NCI-H82 (cell line): Measurements from ENCODE around the gene HIC1.

Experiments
- DNase-seq: peaks from one replicate; lab custom pipeline; 2025; lab: John Stamatoyannopoulos, UW

The HIC1 gene

DNA sequence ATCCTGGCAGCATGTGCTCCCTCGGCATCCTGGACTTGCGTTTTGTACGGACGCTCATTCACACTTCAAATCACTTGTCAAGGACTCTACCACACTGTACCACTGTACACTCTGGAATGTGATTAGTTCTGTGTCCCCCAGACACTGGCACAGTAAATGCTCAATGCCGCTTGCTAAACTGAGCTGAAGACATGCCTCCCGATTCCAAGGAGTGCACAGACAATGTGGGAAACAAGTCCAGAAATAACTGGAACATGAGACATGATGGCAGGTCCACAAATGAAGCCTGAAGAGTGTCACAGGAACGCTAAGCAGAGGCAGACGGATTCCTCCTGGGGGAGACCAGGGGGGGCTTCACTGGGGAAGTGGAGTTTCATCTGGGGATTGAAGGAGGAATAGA, 22.1 kb downstream of the HIC1 start:
- DNase-seq: no peak

DNA sequence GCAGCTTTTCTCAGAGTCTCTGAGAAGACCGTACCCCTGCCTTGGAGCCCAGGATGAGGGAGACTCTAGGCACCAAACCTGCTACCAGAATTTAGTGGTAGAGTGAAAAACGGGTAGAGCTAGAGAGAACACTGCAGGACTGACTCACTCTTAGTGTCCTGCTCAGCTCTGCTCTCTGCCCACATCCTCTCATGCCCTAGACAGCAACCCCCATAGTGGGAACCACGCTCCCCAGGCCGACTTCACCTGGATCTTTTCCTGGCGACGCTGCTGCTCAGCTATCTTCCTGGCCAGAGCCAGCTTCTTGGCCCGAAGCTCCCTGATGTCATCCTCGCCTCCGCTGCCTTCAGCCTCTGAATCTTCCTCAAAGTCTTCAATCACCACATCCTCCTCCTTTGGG, 26.7 kb downstream of the HIC1 start:
- DNase-seq: no peak

DNA sequence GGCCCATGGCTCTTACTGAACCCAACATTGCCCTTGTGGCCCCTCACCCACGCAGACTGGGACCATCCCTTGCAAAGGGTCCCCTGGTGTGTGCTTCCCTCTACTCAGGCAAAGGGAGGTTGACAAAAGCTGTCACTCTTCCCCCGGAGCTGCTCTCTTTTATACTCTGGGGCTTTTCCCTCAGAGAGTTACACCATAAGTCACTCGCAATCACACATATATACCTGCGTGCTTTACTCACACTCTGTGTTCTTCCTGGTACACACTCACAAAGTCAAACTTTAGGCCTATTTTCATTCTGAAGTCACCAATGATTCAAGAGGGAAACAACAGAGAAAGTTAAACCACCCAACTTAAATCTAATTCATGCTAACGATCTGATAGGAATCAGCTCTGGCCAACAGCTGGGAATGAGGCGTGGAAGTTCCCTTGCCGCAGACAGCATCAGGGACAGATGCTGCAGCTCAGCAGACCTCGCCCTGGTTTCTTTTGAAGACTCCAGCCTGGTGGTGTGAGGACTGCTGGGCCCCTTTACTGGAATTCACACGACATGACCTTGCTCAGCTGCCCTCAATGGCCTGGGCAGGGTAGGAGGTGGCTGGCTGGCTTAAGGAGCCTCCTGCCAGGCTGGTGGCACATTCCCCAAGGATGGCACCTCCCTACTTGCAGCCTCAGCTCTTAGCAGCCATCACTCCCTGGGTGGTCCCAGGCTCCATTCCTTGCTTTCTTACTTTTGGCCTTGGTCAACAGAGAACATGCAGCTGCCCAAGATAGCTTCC, 27.3 kb downstream of the HIC1 start:
- no peak for DNase-seq

DNA sequence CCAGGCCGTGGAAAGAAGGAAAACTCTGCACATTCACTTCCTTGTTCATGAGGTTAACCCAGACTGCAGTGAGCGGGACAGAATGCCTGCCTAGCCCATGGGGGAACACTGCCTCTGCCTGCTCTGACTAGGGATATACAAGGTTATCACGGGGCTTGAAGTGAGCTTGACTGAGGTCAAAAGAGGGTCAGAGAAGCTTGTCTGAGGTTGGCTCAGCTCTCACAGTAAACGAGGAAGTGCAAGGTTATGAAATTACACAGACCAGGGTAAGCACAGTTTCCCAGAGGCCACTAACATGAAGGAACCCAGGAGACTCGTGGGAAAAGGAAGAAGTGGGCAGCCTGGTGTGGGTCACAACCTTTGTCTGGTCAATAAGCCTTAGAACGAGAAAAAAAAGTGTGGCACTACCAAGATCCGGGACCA, 28.7 kb downstream of the HIC1 start:
- DNase-seq: no peak

DNA sequence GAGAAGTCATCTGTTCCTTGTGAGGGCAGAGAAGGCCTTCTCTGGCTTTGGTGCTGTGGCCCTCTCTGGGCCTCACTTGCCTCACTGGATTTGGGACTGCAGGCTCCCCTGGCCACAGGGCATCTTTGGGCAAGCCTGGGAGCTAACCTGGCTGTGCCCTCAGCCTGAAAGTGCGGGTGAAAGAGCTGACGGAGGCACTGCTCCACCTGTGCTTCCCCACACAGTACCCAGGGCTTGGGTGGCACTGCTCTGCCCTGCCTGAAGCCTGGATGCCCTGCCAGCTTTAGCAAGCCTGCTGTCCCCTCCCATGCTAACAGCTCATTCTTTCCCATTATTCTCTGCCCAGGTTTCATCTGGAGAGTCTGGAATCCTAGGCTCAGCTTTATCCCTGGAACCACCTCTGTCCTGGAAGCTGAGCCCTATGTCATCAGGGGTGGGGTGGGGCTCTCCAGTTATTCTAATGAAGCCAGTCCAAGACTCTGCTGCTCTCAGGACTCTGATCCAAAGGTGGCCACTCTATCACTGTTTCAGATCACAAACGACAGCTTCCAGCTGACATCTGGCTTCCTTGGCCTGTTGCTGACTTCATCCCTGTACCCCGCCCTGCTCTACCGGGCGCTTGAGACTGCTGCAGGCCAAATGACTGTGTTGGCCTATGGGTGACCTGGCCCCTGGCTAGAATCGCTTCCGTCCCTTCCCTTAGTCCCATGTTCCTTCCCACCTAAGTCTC, 29.3 kb downstream of the HIC1 start:
- no peak for DNase-seq

DNA sequence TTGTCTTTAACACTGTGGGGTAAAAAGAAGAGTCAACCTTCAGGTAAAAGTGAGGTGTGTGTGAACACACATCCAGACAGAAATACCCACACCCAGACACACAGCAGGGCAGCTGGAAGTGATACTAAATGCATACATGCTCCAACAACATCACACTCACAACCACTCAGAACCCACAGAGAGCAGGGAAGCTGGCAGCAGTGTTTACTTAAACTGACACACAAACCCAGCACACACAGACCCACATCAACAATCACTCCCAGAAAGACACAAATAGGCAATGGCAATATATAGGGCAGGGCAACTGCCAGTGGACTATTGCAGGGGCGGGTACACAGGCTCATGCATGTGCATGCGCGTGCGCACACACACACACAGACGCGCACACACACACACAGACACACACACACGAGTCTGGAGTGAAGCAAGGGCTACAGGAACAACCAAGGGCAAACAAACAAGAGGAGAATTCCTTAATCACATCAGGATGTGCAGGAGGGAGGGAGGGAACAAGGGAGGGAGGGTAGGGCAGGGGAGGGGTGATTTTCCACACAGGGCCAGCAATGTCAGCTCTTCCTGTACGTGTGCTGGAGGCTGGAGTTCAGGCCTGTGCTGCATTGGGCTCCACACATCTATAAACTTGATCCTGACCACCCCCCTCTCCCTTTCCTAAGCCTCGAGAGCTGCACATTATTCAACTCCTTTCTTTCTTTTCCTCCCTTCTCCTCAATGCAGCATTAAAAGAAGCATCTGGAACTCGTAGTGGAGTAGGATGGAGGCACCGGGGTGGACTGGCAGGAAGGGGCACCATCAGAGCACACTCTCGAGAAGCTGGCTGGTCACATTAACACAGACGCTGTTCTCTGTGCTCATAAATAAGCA, 30.1 kb downstream of the HIC1 start:
- DNase-seq: peak; percentile 31

DNA sequence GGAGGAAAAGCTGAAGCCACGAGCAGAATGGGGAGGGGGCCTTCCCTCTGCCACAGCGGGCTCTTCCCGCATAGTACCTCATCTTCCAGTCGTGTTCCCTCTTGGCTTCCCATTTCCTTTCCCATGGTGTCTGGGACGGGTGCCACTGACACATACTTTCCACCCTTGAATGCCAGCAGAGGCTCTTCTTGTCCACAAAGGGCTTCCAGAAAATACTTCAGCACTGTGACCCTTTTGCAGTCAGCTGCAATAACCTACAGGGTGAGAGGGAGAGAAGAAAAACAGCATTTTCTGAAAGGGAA, 30.7 kb downstream of the HIC1 start:
- no peak for DNase-seq

DNA sequence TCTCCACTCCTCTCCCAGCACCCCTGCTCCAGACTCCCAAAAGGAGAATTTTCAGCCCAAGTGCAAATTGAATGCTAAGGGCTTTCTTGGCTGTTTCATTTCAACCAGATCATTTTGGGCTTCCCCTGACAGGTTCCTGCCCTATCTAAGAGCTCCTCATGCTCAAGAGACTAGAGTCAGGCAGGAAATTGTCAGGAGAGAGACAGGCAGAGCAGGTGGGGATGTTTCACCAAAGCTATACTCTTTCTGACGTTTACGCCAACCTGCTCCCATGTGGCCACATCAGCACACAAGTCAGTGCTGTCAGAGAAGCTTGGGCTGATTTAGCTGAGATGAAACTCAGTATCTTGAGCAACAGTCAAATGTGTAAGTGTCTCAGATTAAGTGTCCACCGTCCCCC, 31.4 kb downstream of the HIC1 start:
- DNase-seq: no peak

DNA sequence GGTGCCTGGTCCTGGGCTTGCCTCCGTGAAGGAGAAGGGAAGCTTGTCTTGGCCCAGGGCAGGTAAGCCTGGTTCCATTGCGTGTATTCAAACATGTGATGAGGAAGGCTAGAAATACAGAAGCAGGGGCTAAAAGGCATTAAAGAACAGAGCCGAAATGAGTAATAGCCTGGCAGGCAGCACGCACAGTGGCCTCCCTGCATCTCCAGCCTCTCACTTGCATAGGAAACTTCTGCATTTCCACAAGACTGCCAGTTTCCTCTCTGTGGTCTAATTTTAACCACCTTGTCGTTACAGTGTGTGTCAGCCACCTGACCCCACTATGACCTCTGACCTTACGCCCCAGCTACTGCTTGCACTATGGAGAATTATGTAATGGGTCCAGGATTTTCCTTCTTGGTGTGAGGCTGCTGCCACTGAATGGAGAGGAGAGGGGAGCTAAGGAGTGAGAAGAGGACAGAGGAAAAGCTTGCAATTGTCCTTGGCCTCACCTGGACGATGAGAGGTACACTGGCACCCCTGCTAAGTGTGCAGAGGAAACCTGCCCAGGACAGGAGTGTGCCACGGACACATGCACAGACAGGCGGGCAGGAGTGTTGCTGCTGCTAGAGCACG, 32.8 kb downstream of the HIC1 start:
- no peak for DNase-seq

DNA sequence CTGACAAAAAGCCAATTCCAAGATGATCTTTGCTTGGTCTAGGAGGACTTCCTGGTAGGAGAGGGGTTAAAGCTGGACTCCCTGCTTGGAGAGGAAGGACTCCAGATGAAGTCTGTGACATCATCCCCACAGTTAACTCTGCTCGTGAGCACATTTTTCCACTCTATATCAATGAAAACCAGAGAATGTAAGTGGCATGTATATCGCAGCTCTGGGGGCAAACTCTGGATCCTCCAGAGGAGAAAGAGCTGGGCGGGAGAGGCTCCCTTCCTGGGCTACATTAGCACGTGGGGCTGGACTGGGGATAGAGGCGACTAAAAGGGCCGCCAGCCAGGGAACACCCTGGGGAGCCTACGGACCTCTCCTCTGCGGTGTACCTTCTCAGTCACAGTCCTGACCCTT, 34.1 kb downstream of the HIC1 start:
- no peak for DNase-seq

DNA sequence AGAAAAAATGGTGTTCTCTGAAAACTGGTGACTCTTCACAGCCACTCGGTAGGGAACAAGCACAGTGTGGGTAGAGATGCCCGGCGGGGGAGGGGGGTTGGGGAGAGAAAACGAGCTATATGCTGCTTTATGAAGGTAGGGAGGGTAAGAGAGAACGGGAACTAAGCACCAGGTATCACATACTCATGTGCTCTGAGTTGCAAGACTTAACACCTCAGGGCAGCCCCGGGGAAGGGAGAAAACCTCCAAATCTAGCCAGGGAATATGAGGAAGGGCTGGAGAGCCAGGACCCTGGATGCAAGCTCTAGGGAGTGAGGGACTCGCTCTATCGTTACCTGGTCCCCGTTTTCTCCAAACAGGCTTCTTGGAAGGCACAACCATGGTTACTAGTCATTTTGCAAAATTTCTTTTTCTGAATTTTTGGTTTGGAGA, 35.3 kb downstream of the HIC1 start:
- DNase-seq: no peak

DNA sequence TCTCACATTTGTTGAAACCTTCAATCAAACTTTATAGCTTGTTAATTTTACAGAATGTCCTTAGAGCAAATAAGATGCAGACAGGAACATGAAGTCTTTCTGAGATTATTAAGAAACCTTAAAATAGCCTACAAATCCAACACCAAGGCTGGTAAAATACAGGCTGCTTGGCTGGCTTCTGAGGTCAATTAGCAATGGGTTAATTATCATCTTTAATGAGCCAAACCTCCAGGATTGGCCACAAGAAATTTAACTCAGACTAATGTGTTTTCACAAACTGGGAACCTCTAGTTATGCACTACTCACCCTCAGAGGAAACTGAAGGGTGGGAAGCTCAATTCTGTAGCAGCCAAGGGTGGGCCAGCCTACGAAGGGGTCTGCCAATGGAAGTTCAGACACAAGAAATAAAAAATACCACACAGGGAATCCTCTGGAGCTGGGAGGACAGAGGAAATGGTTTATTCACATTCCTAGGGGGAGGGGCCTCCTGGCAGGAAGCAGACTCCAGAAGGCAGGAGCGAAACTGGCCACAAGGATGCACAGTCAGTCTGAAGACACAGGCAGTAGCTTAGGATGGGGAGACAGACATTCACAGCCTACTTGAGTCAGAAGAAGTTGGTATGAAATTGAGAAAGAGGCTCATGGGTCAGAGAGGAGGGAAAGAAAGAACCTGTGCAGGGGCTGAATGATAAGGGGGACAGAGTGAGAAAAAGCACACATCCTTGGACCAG, 36.1 kb downstream of the HIC1 start:
- DNase-seq: no peak

DNA sequence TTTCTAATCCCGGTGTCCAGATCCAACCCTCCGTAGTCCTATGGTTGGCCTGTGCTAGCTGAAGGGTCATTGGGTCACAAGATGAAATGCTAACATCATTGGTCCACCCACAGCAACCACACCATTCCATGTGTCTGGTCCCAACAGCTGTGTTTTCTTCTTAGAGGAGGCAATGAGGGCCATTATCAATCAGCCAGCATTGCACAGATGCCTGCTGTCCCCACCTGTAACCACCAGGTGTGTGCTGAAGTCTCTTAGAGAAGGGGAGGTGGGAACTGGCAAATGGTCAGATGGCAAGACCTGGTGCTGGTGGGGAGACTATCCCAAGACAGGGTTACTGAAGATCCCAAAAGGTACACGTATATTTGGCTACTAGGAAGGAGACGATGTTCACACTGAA, 37.4 kb downstream of the HIC1 start:
- no peak for DNase-seq

DNA sequence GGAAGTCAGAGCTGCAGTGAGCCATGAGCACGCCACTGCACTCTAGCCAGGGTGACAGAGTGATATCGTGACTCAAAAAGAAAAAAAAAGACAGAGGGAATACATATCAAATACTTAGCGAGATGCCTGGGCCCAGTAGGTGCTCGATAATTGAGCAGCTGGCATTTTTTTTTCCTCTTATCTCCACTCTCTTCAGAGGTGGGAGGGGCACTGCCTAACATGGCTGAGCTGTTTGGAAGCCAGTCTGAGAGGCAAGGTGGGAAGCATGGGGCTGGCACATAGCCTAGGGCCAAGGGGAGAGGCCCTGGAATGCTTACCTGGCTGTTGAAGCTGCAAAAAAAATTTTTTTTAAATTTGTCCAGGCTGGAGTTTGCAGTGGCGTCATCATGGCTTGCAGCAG, 38.4 kb downstream of the HIC1 start:
- no peak for DNase-seq

DNA sequence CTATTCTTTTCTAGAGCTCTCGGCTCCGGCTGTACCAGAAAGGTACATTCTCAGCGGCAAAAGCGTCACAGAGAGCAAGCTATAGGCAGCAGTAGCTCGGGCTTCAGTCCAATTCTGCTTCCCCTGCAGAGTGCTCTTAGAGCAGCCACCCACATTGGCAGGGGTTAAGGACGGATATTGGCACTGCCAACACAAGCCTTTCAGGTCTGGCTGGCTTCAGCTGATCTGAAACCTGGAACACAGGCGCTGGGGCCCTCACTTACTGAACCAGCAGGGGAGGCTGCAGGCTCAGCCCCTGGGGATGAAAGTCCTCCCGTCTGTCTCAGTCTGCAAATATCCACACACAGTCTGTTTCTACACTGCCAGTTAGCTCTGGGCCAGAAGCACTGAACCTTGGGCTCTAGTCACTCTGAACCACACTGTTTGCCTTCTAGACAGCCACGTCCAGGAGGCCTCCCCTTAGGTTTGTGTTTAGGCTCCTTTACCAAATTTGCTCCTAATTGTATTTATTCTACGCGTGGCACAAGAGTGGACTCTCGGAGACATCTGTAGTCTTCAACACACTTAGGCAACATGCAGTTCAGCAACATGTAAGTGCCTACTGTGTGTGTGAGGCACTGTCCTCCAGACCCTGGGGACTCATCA, 40.1 kb downstream of the HIC1 start:
- no peak for DNase-seq

DNA sequence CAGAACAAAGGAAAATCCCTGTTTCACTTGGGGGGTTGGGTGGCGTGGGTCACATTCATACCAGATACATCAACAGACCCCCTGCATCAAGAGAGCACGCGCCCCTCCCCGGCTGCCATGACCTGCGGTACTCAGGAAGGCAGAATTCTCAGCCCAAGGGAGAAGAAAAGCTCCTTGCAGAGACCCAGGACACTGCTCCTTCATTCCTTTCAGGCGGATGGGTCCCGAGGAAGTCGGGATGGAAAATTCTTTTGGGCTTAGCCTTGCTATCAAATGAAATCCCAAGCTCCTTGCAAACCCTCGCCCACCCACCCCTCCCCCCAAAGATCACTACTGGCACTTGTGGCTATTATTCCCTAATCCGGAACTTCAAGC, 40.6 kb downstream of the HIC1 start:
- no peak for DNase-seq

DNA sequence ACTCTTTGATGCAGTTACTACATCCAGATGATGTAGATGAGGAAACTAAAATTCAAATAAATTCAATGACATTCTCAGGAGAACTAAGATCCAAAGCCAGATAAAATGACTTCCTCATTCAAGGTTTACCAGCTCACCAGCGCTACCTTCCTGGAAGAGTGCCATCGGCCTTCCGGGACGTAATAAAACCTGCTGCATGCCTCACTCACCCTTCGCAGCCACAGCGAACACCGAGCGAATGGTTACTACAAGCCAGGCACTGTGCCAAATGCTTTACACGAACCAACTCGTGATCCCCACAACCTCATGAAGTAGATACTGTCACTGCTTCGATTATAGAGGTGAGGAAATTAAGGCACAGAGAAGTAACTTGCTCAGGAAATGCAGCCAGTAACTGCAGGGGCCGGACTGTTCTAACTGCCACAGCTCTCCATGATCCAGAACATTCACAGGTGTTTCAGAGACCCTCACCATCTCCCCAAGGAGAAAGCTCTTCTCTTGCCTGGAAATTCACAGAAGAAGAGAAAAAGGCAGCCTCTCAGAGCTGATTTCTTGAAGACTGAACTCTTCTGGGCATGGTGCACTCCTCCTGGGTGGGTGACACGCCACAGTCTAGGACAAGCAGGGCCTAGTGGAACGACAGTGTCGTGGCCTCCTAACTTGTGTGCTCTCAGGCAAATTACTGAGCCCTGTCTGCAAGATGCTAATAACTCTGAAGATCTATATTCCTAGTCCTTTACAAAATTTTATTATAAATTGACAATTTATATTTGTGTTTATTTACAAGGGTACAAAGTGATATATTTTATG, 46.8 kb downstream of the HIC1 start:
- DNase-seq: no peak

DNA sequence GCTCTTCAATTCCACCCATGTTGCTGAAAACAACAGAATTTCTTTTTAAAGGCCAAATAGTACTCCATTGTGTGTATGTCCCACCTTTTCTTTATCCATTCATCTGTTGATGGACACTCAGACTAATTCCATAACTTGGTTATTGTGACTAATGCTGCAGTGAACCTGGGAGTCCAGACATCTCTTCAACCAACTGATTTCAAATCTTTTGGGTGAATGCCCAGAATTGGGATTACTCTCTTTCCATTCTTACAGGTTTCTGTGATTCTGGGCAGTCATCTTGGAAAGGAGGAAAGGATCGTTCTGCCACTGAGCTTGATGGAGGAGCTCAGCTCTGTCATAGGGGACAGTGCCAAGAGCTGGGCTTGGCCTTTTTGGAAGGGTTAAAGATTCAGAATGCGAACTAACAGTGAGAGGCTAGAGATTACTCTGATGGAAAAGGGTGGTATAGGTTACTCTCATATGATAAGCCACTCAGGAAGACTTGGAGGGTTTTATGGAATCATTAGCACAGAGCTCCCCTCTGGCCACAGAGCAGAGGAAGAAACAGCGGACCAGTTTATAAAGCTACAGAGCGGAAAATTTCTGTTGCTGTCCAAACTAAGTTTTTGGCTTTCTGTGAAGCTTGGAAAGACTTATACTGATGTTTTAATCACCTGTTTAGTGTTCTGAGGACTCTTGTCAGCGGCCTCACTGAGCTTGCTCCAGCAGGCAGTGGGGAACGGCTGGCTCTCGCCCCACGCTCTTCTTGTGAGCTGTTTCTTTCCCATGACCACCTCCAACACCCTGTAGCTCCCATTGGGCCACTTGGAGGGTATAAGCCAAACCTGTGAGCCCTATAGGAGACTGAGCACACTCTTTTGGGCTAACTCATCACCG, 48.3 kb downstream of the HIC1 start:
- peak; percentile 64 for DNase-seq

DNA sequence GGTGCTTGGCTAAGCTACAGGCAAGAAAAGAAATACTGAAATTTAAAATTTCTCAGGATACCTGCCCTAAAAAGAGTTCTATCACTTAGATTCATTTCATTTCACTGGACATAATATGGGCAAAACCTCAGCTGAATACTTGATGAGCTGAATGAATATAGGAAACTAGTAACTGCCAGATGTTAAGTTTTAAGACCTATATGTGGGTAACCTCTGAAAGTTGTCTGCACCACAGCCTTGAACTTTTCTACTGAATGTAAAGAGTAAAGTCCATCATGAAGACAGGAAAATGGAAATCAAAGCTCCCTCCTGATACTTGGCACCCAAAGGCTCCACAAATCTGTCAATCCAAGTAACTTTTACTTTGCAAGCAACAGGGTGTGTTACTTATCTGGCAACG, 50.8 kb downstream of the HIC1 start:
- DNase-seq: no peak
